ENCODE results near the gene MAML3. TPM values are rescaled to one million over a fixed set of nuclear protein-coding genes. Genes with fewer than 3 reads are reported as not detected.

The MAML3 gene
- total and polyA plus RNA-seq, 10 donors, result 0.63 to 18.4 (median 12.7) TPM

GRCh38 chr4:139744232-139744631 is 409.8 kb downstream of the MAML3 start:
- Histone ChIP-seq H3K36me3 (no peaks in the 10 kb centered on the region), H3K27ac (no peak overlapping the region), H3K4me3 (no peak overlapping the region), H3K4me1 (peaks cover 5 to 33% (median 16%) of the 10 kb centered on the region in 6 donors), H3K27me3 (replicated peaks in 1 of 7) (no peaks in the 10 kb centered on the region), H3K9me3 (no peaks in the 10 kb centered on the region)
- TF ChIP-seq POLR2A (IDR thresholded peaks at IDR 0.05) (no peak), CTCF (IDR thresholded peaks at IDR 0.05 in 8 of 11, conservative IDR thresholded peaks at IDR 0.05 in 3 of 11) (no peak), POLR2AphosphoS5 (IDR thresholded peaks at IDR 0.05) (no peak)
- 80 to 89% (median 87%) methylated on average over 1 of the region's 1 CpG for WGBS, 5 donors
- intact Hi-C loops (cut with DNase I; ENCODE audit: low total_unique reads), result no loop called here
- no peak for DNase-seq

DNA sequence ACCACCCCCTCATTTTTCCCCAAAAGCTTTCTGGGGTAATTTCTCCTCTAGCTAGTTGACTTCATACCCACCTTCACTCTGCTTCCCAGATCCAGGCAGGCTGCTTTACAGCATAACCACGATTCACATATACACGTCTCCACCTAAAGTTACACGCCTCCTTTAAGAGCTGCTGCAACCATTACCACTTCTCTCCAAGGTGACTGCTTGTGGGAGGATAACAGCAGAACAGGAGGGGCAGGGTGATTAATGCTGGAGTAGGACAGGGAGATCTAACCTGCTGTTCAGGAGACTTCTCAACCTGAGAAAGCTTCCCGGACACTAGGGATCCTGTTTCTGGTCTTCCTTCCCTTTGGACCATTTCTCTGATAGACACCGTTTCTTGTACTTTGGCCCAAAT is 411.0 kb downstream of the MAML3 start:
- TF ChIP-seq POLR2AphosphoS5 (IDR thresholded peaks at IDR 0.05) (no peak), CTCF (IDR thresholded peaks at IDR 0.05 in 8 of 11, conservative IDR thresholded peaks at IDR 0.05 in 3 of 11) (no peak), POLR2A (IDR thresholded peaks at IDR 0.05) (no peak)
- H3K36me3 ChIP-seq, result no peaks in the 10 kb centered on the region
- H3K4me3 ChIP-seq, result no peak overlapping the region
- H3K27ac ChIP-seq, result no peak overlapping the region
- no peaks in the 10 kb centered on the region for H3K9me3 ChIP-seq
- DNase-seq, result no peak
- no peaks in the 10 kb centered on the region for H3K27me3 ChIP-seq (replicated peaks in 1 of 7)
- 65 to 74% (median 68%) methylated on average over 5 of the region's 5 CpGs for WGBS, 5 donors
- intact Hi-C loops (cut with DNase I; ENCODE audit: low total_unique reads), result no loop called here
- H3K4me1 ChIP-seq, result peaks cover 5 to 36% (median 20%) of the 10 kb centered on the region in 6 donors

- 14 to 31% (median 20%) methylated on average over 9 to 10 of the region's 10 CpGs for WGBS, 5 donors
- intact Hi-C loops (cut with DNase I; ENCODE audit: low total_unique reads), result no loop called here
- peaks cover 0 to 13% (median 3%) of the 10 kb centered on the region in 7 donors for H3K27me3 ChIP-seq (replicated peaks in 1 of 7)
- peak overlapping the region; percentile 28 to 84 (median 74) for H3K27ac ChIP-seq
- no peak for DNase-seq
- TF ChIP-seq CTCF (IDR thresholded peaks at IDR 0.05 in 8 of 11, conservative IDR thresholded peaks at IDR 0.05 in 3 of 11) (peak in 3 of 11 experiments; percentile 17 to 40 (median 24)), POLR2AphosphoS5 (IDR thresholded peaks at IDR 0.05) (peak; percentile 54 to 86 (median 81)), POLR2A (IDR thresholded peaks at IDR 0.05) (no peak)
- H3K9me3 ChIP-seq, result no peaks in the 10 kb centered on the region
- no peaks in the 10 kb centered on the region for H3K36me3 ChIP-seq
- H3K4me1 ChIP-seq, result peaks cover 5 to 59% (median 33%) of the 10 kb centered on the region in 6 donors
- H3K4me3 ChIP-seq, result no peak overlapping the region
Observed at GRCh38 chr4:139740531-139741041, 413.4 kb downstream of the MAML3 start.

DNA sequence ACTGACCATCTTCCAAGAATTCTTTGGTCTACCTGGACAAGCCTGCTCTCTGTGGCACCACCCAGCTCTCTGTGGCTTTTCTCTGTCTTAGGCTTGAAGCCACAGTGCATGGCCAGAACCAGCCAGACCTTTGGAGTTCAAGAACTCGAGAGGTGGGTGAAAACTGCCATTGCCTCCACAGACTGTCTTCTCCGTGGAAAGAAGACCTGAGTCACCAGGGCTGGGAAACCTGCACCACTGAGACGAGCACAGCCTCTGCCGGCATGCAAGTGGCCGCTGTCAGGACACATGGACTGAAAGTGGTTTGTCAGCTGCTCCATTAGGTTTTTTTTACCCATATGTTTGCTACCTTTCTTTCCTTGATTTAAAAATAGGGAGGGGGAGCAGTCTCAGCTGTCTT is 413.9 kb downstream of the MAML3 start:
- H3K36me3 ChIP-seq, result no peaks in the 10 kb centered on the region
- peak overlapping the region in 7 of 8 donors; percentile 28 to 84 (median 78) for H3K27ac ChIP-seq
- H3K9me3 ChIP-seq, result no peaks in the 10 kb centered on the region
- TF ChIP-seq POLR2A (IDR thresholded peaks at IDR 0.05) (no peak), CTCF (IDR thresholded peaks at IDR 0.05 in 8 of 11, conservative IDR thresholded peaks at IDR 0.05 in 3 of 11) (no peak), POLR2AphosphoS5 (IDR thresholded peaks at IDR 0.05) (no peak)
- H3K4me3 ChIP-seq, result no peak overlapping the region
- intact Hi-C loops (cut with DNase I; ENCODE audit: low total_unique reads), result no loop called here
- peaks cover 0 to 18% (median 7%) of the 10 kb centered on the region in 7 donors for H3K27me3 ChIP-seq (replicated peaks in 1 of 7)
- no peak for DNase-seq
- peaks cover 5 to 64% (median 38%) of the 10 kb centered on the region in 6 donors for H3K4me1 ChIP-seq
- WGBS, 5 donors, result 52 to 66% (median 64%) methylated on average over 5 of the region's 5 CpGs

All from spleen (tissue), 11 donors.